Right lobe of liver (tissue), 6 donors: ENCODE results near the gene LRRC2. TPM values are rescaled to one million over a fixed set of nuclear protein-coding genes. Genes with fewer than 3 reads are reported as not detected.

Source experiments
- ATAC-seq, 4 donors: fragments of 200-7000 bp; cut with Tn5 transposase; one replicate each; pipeline ENCODE4 v1.9.1; 2020; ENCODE audit warnings: mild to moderate bottlenecking in 4 of 4, moderate library complexity in 4 of 4
- DNase-seq, 3 donors: peaks; one replicate each; pipeline ENCODE4 v3.0.0-alpha.2; 2020
- H3K27ac ChIP-seq, 3 donors: fragments of 200-600 bp; one replicate each; pipeline ENCODE4 v1.8.0; 2022
- H3K27me3 ChIP-seq, 2 donors: fragments of 200-600 bp; one replicate each; pipeline ENCODE4 v1.8.0; 2022
- H3K36me3 ChIP-seq, 4 donors: fragments of 200-600 bp; sonication (generic) in 1 of 4; one replicate each; pipeline versions ENCODE4 v1.5.1 to v1.8.0; 2017 to 2022; ENCODE audit warnings: control low read depth in 1 of 4
- H3K4me1 ChIP-seq, 4 donors: fragments of 200-600 bp; sonication (generic) in 1 of 4; one replicate each; pipeline versions ENCODE4 v1.5.1 to v1.8.0; 2017 to 2022; ENCODE audit warnings: control low read depth in 1 of 4
- H3K4me3 ChIP-seq, 3 donors: fragments of 200-600 bp; one replicate each; pipeline ENCODE4 v1.8.0; 2022
- H3K9me3 ChIP-seq, 4 donors: fragments of 200-600 bp; sonication (generic) in 1 of 4; one replicate each; pipeline versions ENCODE4 v1.5.1 to v1.8.0; 2017 to 2022; ENCODE audit warnings: control low read depth in 1 of 4
- CTCF ChIP-seq, 4 donors: fragments of 200-600 bp in 3 of 4; fragments of 450-650 bp in 1 of 4; IDR thresholded peaks; one replicate each; pipeline versions ENCODE4 v1.5.1 to v1.8.0; 2016 to 2022; ENCODE audit warnings: antibody characterized with exemption in 4 of 4, mild to moderate bottlenecking in 2 of 4
- POLR2A ChIP-seq: fragments of 450-650 bp; IDR thresholded peaks from one replicate; pipeline ENCODE4 v1.6.1; 2017; ENCODE audit warnings: antibody characterized with exemption, mild to moderate bottlenecking
- WGBS: methylation state at CpG from one replicate; pipeline ENCODE4 v1.1.6; 2018; ENCODE audit warnings: low coverage, low lambda C conversion rate; ENCODE audit not compliant: insufficient coverage; ENCODE audit errors: missing lambda C conversion rate; 5-methylcytosine and 5-hydroxymethylcytosine counted together
- intact Hi-C, 2 donors: fragments of 100-400 bp; cut with DNase I; formaldehyde crosslinking; loops; one replicate each; pipeline versions ENCODE4 v1.11.2 to v1.14.1; 2022
- total RNA-seq, 6 experiments: library from RNA; depleted of rRNA in 2 of 6; stranded (reverse); fragments of >200 nt in 2 of 6; fragmentation: NEBNext Ultra II Directional in 3 of 6; extraction: Animal tissue kit (Norgen Biotek cat#: 25700) in 3 of 6; gene quantifications; one replicate each; pipeline versions ENCODE4 v1.1.0 to v1.2.4, GENCODE V29; 2016 to 2023
- donor health status: DM: no; HTN: yes; CAD: no.
- donor health status: DM: no; HTN: no; CAD: no.
- donor health status: DM: no; HTN: no; CAD: no.
- donor health status: DM: no; HTN: yes; CAD: no.
- donor health status: DM: no; HTN: yes; CAD: no.

LRRC2 gene
- total RNA-seq, 6 experiments from 2014 or later, result 4.3 to 8.9 (median 6.1) TPM

GRCh38 chr3:46483825-46484224, 82.3 kb downstream of the LRRC2 start:
- Histone ChIP-seq H3K4me1 (peaks cover 0 to 1% (median under 1%) of the 10 kb centered on the region in 4 donors), H3K36me3 (no peaks in the 10 kb centered on the region), H3K9me3 (no peaks in the 10 kb centered on the region), H3K27ac (no peak overlapping the region), H3K4me3 (no peak overlapping the region), H3K27me3 (no peaks in the 10 kb centered on the region)
- intact Hi-C loops, result no loop called here
- TF ChIP-seq CTCF (IDR thresholded peaks at IDR 0.05) (no peak), POLR2A (no peak)
- ATAC-seq (no peak), DNase-seq (peak in 1 of 3 donors; percentile 11)
- WGBS, result 78% methylated on average over 2 of the region's 2 CpGs

GRCh38 chr3:46482632-46483350, 83.3 kb downstream of the LRRC2 start:
- Histone ChIP-seq H3K4me3 (no peak overlapping the region), H3K36me3 (no peaks in the 10 kb centered on the region), H3K27ac (no peak overlapping the region), H3K4me1 (no peaks in the 10 kb centered on the region), H3K9me3 (no peaks in the 10 kb centered on the region), H3K27me3 (no peaks in the 10 kb centered on the region)
- whole genome bisulfite sequencing, result no CpG with 5 or more reads among the region's 1 CpG
- DNase-seq (peak in 1 of 3 donors; percentile 6), ATAC-seq (no peak)
- intact Hi-C loops, result no loop called here
- no peak for TF ChIP-seq POLR2A
- TF ChIP-seq CTCF (IDR thresholded peaks at IDR 0.05), result no peak

- Histone ChIP-seq H3K36me3 (no peaks in the 10 kb centered on the region), H3K27me3 (no peaks in the 10 kb centered on the region), H3K27ac (no peak overlapping the region), H3K4me3 (no peak overlapping the region), H3K9me3 (no peaks in the 10 kb centered on the region), H3K4me1 (no peaks in the 10 kb centered on the region)
- WGBS, result 83% methylated on average over 4 of the region's 4 CpGs
- no peak for TF ChIP-seq CTCF (IDR thresholded peaks at IDR 0.05)
- TF ChIP-seq POLR2A, result no peak
- intact Hi-C loops, result no loop called here
- ATAC-seq, result no peak
- no peak for DNase-seq
Measured at GRCh38 chr3:46481636-46482035, 84.5 kb downstream of the LRRC2 start.

GRCh38 chr3:46480491-46481195, 85.5 kb downstream of the LRRC2 start:
- TF ChIP-seq CTCF (IDR thresholded peaks at IDR 0.05), result no peak
- TF ChIP-seq POLR2A, result no peak
- H3K9me3 ChIP-seq, result no peaks in the 10 kb centered on the region
- H3K27ac ChIP-seq, result no peak overlapping the region
- H3K4me1 ChIP-seq, result no peaks in the 10 kb centered on the region
- ATAC-seq (no peak), DNase-seq (peak in 1 of 3 donors; percentile 31)
- H3K4me3 ChIP-seq, result no peak overlapping the region
- WGBS, result 67% methylated on average over 5 of the region's 6 CpGs
- intact Hi-C loops, result no loop called here
- no peaks in the 10 kb centered on the region for H3K36me3 ChIP-seq
- H3K27me3 ChIP-seq, result no peaks in the 10 kb centered on the region
